Activated CD4-positive, alpha-beta T cell treated with anti-CD3 and anti-CD28 coated beads for 36 hours (primary cell): ENCODE results near the gene PRSS38. TPM values are rescaled to one million over a fixed set of nuclear protein-coding genes. Genes with fewer than 3 reads are reported as not detected.

ENCODE experiments used
- ATAC-seq: fragments of 200-7000 bp; cut with Tn5 transposase; one replicate; pipeline ENCODE4 v1.10.0; 2021; ENCODE audit warnings: mild to moderate bottlenecking, moderate library complexity
- CTCF ChIA-PET: fragments of 350-600 bp; sonication (Branson Sonifier 250); formaldehyde crosslinking; loops from one replicate; lab custom pipeline; 2021; ENCODE audit warnings: antibody characterized with exemption; lab: Charles Lee
- POLR2A ChIA-PET: fragments of 350-600 bp; sonication (Branson Sonifier 250); formaldehyde crosslinking; loops from one replicate; lab custom pipeline; 2021; ENCODE audit warnings: antibody characterized with exemption, inconsistent platforms; lab: Charles Lee
- DNase-seq: peaks from one replicate; pipeline ENCODE4 v3.0.0-alpha.2; 2020
- H3K27ac Mint-ChIP-seq: one replicate; pipeline ENCODE4 v1.8.0; 2021; ENCODE audit warnings: mixed read lengths
- H3K27me3 Mint-ChIP-seq: one replicate; pipeline ENCODE4 v1.8.0; 2021; ENCODE audit warnings: mixed read lengths
- H3K36me3 Mint-ChIP-seq: one replicate; pipeline ENCODE4 v1.8.0; 2021; ENCODE audit warnings: low read depth, mixed read lengths
- H3K4me1 Mint-ChIP-seq: one replicate; pipeline ENCODE4 v1.8.0; 2021; ENCODE audit warnings: mixed read lengths
- H3K4me3 Mint-ChIP-seq: one replicate; pipeline ENCODE4 v1.8.0; 2021; ENCODE audit warnings: mild to moderate bottlenecking, moderate library complexity, mixed read lengths
- H3K9me3 Mint-ChIP-seq: one replicate; pipeline ENCODE4 v1.8.0; 2021; ENCODE audit warnings: low read depth, mixed read lengths
- intact Hi-C, 2 experiments: fragments of 100-400 bp; cut with DNase I in 1 of 2; cut with micrococcal nuclease in 1 of 2; formaldehyde crosslinking; loops; one replicate each; pipeline versions ENCODE4 v1.14.2 to v1.15.1; 2022 to 2024; cut with DNase I, micrococcal nuclease
- total RNA-seq, 2 experiments: library from RNA; stranded (reverse); gene quantifications; one replicate each; pipeline ENCODE4 v1.2.3, GENCODE V29; 2021

The PRSS38 gene
- not detected for total RNA-seq

DNA sequence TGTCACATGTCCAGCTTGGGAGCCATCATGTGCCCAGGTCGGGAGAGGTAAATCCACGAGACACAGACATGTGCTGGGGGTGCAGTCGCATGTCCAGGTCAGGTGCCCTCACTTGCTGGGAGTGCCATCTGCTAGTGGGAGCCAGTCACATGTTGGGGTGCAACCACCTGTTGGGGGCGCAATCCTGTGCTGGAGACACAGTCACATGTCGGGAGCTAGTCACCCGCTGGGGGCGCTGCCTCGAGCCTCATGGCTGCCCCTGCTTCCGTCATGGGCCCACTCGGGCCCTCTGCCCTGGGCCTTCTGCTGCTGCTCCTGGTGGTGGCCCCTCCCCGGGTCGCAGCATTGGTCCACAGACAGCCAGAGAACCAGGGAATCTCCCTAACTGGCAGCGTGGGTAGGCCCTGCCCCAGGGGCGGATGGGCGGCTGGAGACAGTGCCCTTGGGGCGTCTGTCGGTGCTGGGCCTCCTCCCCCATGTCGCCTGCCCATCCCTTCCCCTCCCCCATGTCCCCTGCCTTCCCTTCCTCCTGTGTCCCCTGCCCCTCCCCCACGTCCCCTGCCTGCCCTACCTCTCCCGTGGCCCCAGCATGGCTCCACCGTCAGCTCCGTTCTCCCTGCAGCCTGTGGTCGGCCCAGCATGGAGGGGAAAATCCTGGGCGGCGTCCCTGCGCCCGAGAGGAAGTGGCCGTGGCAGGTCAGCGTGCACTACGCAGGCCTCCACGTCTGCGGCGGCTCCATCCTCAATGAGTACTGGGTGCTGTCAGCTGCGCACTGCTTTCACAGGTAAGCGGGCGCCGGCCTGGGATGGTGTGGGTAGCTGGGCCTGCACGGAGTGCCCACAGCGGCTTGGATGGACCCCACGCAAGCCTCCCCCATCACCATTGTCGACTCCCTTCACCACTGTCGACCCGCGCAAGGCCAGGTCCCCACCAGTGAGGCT is at the start of gene PRSS38:
PRSS38 (plus strand) TSS at position 208 of the 942 bp plus-strand sequence; CDS start at position 250, 42 bp downstream.
- no peaks in the 10 kb centered on the region for H3K27me3 Mint-ChIP-seq

DNA sequence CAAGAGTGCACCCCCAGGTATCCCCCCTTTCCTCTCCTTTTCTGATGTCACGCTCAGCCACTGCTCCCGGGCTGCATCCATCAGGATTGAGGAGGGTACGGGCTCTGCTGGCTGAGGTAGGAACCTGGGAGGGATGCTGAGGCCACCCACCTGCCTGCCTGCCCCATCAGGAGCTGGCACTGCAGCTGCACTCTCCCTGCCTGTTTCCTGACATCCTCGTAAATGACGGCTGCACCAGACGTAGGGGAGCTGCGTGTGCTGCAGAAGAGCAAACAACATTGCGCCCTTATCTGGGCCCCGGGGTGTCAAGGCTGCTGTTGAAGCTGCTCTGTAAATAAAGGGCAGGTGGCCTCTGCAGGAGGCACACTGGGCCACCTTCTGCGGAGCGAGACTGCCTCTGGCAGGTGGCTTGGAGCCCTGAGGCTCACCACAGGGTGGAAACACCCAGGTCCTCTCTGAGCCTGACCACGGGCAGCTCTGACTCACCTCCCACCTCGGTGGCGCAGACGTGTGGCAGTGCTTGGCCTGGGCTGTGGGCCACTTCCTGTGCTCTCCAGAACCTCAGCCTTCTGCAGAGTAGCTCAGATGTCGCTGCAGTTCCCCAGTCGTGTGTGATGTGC is 49.4 kb upstream of the PRSS38 start:
- POLR2A ChIA-PET, result no interaction called here
- intact Hi-C loops, result loop anchor here in 1 of 2 experiments (10.0 kb wide), 1 partner anchor 339 kb away; the partner anchor contains the start of genes C1orf35 and MRPL55
- H3K9me3 Mint-ChIP-seq, result no peaks in the 10 kb centered on the region

More for the DNA sequence above, at the start of gene PRSS38:
- H3K36me3 Mint-ChIP-seq, result peaks cover 3% of the 10 kb centered on the region
- no peak within 1 kb of the TSS for H3K27ac Mint-ChIP-seq
- ChIA-PET POLR2A (no interaction called here), CTCF (interaction anchor here (0.6 kb wide), 1 partner anchor 62 kb away, joined by 3 read pairs; no protein-coding TSS in a partner anchor)
- DNase-seq (no peak), ATAC-seq (no peak)
- H3K9me3 Mint-ChIP-seq, result peaks cover 19% of the 10 kb centered on the region
- no peak within 1 kb of the TSS for H3K4me3 Mint-ChIP-seq
- intact Hi-C loops, result no loop called here
- H3K4me1 Mint-ChIP-seq, result no peaks in the 10 kb centered on the region

DNA sequence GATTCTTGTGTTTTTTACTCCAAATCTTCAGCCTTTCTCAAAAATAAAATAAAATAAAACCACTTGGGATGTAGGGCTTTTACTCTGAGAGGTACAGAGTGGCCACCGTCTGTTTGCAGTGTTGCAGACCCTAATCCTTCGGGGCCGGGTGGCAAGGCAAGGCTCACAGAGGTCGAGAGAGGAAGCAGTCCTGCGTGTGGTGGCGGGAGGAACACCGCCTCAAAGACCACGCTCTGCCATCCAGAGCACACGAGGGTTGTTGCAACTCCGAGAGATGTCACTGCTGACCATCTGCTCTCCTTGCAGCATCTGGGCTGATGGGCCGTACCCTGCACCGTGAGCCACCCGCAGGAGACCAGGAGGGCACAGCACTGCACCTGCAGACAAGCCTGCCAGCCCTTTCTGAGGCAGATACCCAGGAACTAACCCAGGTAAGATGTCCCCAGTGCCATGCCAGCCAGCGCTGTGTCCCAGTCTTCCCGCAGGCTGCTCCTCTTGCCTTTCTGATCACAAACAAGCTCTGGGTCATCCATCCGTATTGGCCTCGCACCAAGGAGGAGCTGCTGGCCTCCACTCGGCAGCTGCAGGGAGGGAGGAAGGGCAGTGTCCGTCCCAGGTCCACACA is 48.7 kb upstream of the PRSS38 start:
- Mint-ChIP-seq H3K9me3 (no peaks in the 10 kb centered on the region), H3K27ac (peak overlapping the region; percentile 55), H3K4me3 (peak overlapping the region; percentile 18), H3K4me1 (peaks cover 52% of the 10 kb centered on the region), H3K36me3 (peaks cover 14% of the 10 kb centered on the region), H3K27me3 (no peaks in the 10 kb centered on the region)
- ChIA-PET CTCF (interaction anchor here (2.1 kb wide), 1 partner anchor 187 kb away, joined by 6 read pairs; no protein-coding TSS in a partner anchor), POLR2A (no interaction called here)
- intact Hi-C loops, result loop anchor here in 1 of 2 experiments (10.0 kb wide), 1 partner anchor 338 kb away; the partner anchor contains the start of genes C1orf35 and MRPL55
- ATAC-seq (no peak), DNase-seq (no peak)

More for the DNA sequence above, 49.4 kb upstream of the PRSS38 start:
- peak; percentile 84 for DNase-seq
- Mint-ChIP-seq H3K4me3 (peak overlapping the region; percentile 18), H3K27me3 (no peaks in the 10 kb centered on the region), H3K4me1 (peaks cover 58% of the 10 kb centered on the region), H3K27ac (peak overlapping the region; percentile 55), H3K36me3 (peaks cover 21% of the 10 kb centered on the region)
- CTCF ChIA-PET, result interaction anchor here (0.8 to 2.1 kb wide), 2 partner anchors 187 to 1320 kb away, joined by 3 to 6 read pairs; no protein-coding TSS in a partner anchor
- ATAC-seq, result peak; percentile 76

DNA sequence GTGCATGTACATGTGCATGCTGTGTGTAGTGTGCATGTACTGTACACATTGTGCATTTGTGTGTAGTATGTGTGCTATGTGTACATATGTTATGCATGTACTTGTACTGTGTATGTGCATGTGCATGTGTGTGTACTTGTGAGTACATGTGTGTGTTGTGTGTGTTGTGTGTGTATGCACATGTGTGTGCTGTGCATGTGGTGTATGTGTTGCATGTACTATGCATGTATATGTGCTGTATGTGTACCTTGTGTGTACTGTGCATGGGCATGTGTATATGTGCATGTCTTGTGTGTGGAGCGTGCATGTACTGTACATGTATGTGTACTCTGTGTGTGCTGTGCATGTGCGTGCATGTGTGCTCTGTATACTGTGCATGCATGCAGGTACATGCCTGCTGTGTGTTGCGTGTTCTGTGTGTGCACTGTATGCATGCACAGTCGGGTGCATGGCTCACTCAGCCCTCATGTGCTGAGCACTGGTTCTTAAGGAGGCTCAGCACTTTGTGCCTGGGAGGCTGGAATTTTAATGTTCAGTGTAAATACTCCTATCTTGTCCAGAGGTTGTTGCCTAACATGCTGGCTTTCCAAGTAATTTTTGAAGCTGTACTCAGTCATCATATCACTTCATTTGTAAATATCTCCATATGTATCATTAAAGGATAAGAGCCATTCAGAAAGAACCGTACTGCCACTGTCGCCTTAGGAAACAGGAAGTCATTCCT is 47.9 kb upstream of the PRSS38 start:
- Mint-ChIP-seq H3K4me3 (no peak overlapping the region), H3K4me1 (peaks cover 48% of the 10 kb centered on the region), H3K27me3 (no peaks in the 10 kb centered on the region), H3K36me3 (peaks cover 14% of the 10 kb centered on the region), H3K9me3 (no peaks in the 10 kb centered on the region), H3K27ac (no peak overlapping the region)
- intact Hi-C loops, result loop anchor here in 1 of 2 experiments (10.0 kb wide), 1 partner anchor 337 kb away; the partner anchor contains the start of genes C1orf35 and MRPL55
- ChIA-PET POLR2A (no interaction called here), CTCF (no interaction called here)
- ATAC-seq (no peak), DNase-seq (no peak)

DNA sequence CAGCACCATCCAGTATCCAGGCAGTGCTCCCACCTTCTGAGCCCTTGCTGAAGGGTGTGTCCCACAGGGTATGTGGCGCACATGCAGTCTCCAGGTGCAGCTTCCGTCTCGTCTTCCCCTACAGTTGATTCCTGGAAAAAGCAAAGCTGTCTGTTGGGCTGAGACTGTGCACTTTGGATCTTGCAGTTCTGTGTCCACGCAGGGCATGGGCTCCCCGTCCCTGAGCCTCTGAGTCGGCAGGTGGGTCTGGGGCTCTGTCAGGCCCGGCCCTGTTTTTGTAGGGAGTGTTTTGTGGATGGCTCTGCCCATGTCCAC is 47.4 kb upstream of the PRSS38 start:
- no peaks in the 10 kb centered on the region for H3K9me3 Mint-ChIP-seq
- ChIA-PET CTCF (no interaction called here), POLR2A (no interaction called here)
- peaks cover 47% of the 10 kb centered on the region for H3K4me1 Mint-ChIP-seq
- no peak for ATAC-seq
- peaks cover 14% of the 10 kb centered on the region for H3K36me3 Mint-ChIP-seq
- H3K27ac Mint-ChIP-seq, result no peak overlapping the region
- intact Hi-C loops, result loop anchor here in 1 of 2 experiments (10.0 kb wide), 1 partner anchor 337 kb away; the partner anchor contains the start of genes C1orf35 and MRPL55
- DNase-seq, result no peak
- no peaks in the 10 kb centered on the region for H3K27me3 Mint-ChIP-seq
- no peak overlapping the region for H3K4me3 Mint-ChIP-seq

DNA sequence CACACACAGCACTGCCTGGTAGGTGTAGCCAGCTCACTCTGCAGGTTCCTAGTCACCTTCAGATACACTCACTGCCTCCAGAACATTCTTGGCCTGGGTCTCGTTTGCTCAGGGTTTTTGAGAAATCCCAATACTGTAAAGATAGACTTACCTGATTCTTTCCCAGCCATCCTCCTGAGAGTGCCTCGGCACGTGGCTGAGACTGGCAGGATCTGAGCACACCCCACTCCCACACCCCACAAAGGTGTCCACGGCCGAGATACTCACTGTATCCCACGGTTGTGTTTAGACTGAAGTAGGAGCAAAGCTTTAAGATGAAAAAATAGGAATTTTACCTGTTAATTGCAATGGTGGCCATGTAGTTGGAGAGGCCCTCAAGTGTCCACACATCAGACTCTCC is 46.8 kb upstream of the PRSS38 start:
- ChIA-PET POLR2A (no interaction called here), CTCF (no interaction called here)
- Mint-ChIP-seq H3K4me1 (peaks cover 48% of the 10 kb centered on the region), H3K4me3 (no peak overlapping the region), H3K9me3 (no peaks in the 10 kb centered on the region), H3K27me3 (no peaks in the 10 kb centered on the region), H3K27ac (no peak overlapping the region), H3K36me3 (peaks cover 14% of the 10 kb centered on the region)
- ATAC-seq (no peak), DNase-seq (no peak)
- intact Hi-C loops, result loop anchor here in 1 of 2 experiments (10.0 kb wide), 1 partner anchor 336 kb away; the partner anchor contains the start of genes C1orf35 and MRPL55

DNA sequence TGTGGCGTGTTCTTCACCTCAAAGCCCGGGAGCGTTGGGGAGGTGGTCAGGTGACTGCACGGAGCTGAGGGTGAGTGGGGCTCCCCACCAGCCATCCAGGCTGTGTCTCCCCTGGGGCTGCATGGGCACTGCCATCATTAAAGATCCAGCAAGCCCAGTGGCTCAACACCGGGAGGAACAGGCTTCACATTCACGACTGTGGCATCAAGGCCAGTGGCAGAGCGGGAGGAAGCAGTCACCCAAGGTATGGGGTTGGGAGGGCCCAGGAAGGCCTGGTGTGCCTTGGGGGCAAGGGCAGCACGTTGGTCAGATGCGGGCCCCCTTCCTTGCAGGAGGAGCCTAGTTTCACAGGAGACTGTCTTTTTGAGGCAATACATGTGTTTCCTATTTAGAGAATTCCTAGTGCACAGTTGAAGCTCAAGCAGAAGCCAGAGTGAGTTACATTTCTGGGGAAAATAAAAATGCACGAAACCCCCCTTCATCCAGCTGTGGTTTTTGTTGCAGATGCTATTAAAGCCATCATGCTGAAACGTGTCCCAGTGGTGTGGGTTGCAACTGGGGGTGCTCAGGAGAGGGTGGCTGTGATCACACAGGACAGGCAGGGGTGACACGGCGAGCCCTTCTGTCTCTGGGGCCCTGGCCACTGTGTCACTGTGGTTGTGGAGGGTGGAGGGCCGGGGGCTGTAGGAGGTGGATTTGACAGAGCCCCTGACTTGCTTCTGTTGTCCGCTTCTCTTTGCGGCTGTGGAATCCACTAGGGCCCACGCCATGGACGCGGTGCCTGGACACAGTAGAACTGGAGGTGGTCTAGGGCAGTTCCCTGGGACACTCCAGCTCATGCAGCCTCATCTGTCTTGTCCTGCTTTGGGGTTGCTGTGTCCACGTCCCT is 46.2 kb upstream of the PRSS38 start:
- H3K27me3 Mint-ChIP-seq, result no peaks in the 10 kb centered on the region
- POLR2A ChIA-PET, result no interaction called here
- H3K36me3 Mint-ChIP-seq, result peaks cover 9% of the 10 kb centered on the region
- no peak overlapping the region for H3K4me3 Mint-ChIP-seq
- intact Hi-C loops, result loop anchor here in 1 of 2 experiments (10.0 kb wide), 1 partner anchor 336 kb away; the partner anchor contains the start of genes C1orf35 and MRPL55
- no peaks in the 10 kb centered on the region for H3K9me3 Mint-ChIP-seq
- H3K27ac Mint-ChIP-seq, result no peak overlapping the region
- CTCF ChIA-PET, result no interaction called here
- ATAC-seq (no peak), DNase-seq (no peak)
- peaks cover 48% of the 10 kb centered on the region for H3K4me1 Mint-ChIP-seq

DNA sequence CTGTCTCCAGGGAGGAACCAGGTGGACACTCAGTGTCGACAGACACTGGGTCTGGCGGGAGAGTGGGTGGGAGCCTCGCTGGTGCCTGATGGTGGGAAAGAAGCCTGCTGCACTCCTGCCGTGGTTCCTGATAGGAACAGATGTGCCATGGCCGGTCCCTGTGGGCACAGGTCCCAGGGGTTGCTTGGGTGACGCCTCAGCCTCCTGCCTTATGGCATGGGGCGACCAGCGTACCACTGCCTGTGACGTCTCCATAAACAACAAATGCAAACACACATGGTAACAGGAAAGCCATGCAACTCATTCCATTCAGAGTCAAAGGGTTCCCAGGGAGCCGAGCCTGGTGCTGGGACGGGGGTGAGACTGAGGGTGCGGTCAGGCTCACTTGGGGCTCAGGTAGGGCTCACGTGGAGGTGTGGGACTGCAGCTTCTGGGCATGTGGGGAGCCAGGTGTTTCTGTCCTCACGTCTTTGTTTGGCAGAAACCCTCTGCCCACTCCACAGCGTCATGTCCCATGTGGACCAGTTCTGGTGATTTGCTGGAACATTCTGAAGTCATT is 45.5 kb upstream of the PRSS38 start:
- ATAC-seq (no peak), DNase-seq (no peak)
- ChIA-PET CTCF (no interaction called here), POLR2A (no interaction called here)
- peaks cover 45% of the 10 kb centered on the region for H3K4me1 Mint-ChIP-seq
- no peaks in the 10 kb centered on the region for H3K9me3 Mint-ChIP-seq
- H3K4me3 Mint-ChIP-seq, result no peak overlapping the region
- intact Hi-C loops, result loop anchor here in 1 of 2 experiments (10.0 kb wide), 1 partner anchor 335 kb away; the partner anchor contains the start of genes C1orf35 and MRPL55
- peaks cover 8% of the 10 kb centered on the region for H3K36me3 Mint-ChIP-seq
- no peak overlapping the region for H3K27ac Mint-ChIP-seq
- H3K27me3 Mint-ChIP-seq, result no peaks in the 10 kb centered on the region

DNA sequence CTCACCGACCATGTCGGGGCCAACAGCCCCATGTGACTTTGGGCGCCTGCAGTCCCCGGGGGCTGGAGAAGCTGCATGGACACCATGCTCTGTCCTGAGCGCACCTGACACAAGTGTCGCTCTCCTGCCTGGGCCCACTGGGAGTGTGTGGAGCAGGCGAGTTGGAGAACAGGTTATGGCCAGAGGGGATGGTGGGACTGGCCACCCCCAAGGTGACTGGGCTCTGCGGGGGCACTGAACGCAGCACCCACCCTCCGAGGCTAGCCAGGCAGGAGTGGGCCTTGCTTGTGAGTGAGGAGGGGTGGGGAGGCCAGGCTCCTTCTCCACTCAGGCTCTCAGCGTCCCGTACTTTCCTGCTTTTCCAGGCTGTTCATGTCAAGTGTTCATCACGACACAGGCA is 44.7 kb upstream of the PRSS38 start:
- ATAC-seq, result no peak
- Mint-ChIP-seq H3K27me3 (no peaks in the 10 kb centered on the region), H3K4me1 (peaks cover 37% of the 10 kb centered on the region), H3K27ac (no peak overlapping the region), H3K4me3 (no peak overlapping the region), H3K36me3 (peaks cover 8% of the 10 kb centered on the region), H3K9me3 (no peaks in the 10 kb centered on the region)
- intact Hi-C loops, result no loop called here
- no peak for DNase-seq
- POLR2A ChIA-PET, result no interaction called here
- CTCF ChIA-PET, result no interaction called here

DNA sequence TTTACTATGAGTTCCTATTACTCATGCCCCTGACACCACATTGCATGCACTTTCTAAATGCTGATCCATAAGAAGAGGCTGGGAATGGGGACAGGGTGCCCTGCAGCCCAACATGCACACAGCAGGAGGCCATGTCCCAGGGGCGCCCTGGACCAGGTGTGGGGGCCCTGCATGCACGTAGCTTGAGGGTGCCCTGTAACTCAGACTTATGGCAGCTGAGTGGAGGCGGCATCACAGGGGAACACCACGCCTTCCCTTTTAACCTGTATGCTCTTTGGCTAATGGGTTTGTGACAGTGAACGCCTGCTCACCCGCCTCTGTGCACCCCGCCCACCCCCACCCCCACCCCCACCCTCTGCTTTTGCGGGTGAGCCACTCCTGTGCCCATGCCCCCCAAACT is 44.1 kb upstream of the PRSS38 start:
- no peak overlapping the region for H3K27ac Mint-ChIP-seq
- ATAC-seq (no peak), DNase-seq (no peak)
- no peaks in the 10 kb centered on the region for H3K27me3 Mint-ChIP-seq
- CTCF ChIA-PET, result no interaction called here
- peaks cover 8% of the 10 kb centered on the region for H3K36me3 Mint-ChIP-seq
- no peak overlapping the region for H3K4me3 Mint-ChIP-seq
- POLR2A ChIA-PET, result no interaction called here
- H3K9me3 Mint-ChIP-seq, result no peaks in the 10 kb centered on the region
- H3K4me1 Mint-ChIP-seq, result peaks cover 32% of the 10 kb centered on the region
- intact Hi-C loops, result no loop called here
